GM18873 (cell line): Measurements from ENCODE around the gene TACC3.

Experiments used
- ATAC-seq: cut with Tn5 transposase; IDR thresholded peaks from one replicate; pipeline ENCODE4 v1.9.1; 2021; ENCODE audit warnings: mild to moderate bottlenecking, moderate library complexity, moderate number of reproducible peaks; ENCODE audit not compliant: unreplicated experiment, low FRiP score

TACC3 gene

DNA sequence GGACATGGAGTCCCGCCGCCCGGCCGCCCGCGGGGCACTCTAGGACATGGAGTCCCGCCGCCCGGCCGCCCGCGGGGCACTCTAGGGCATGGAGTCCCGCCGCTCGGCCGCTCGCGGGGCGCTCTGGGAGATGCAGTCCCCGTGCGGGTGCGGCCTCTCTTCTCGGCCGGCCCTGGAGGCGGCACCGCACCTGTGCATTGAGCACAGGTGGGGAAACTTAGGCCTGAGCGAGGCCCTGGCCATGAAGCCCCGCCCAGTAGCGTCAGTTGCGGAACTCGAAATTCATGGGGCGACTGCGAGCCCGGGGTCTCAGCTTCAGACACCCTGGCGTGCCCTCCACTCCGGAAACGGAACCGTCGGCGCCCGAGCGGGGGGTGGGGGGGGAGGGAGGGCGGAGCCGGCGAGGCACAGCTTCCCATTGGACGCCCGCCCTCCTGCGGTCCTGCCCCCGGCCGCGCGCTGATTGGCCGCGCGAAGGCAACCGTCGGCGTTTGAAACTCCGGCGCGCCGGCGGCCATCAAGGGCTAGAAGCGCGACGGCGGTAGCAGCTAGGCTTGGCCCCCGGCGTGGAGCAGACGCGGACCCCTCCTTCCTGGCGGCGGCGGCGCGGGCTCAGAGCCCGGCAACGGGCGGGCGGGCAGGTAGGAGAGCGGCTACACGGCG lies at the start of gene TACC3, which contains the start of gene TMEM129:
Gene TACC3, plus strand, starts transcription at position 519 of the 663 bp plus-strand sequence. CDS start 1,901 bp downstream, outside the sequence.
Gene TMEM129, minus strand, starts transcription at position 321 of the 663 bp plus-strand sequence. CDS start 486 bp downstream, outside the sequence.
- ATAC-seq, result peak; percentile 78

- no peak for ATAC-seq
Measured at GRCh38 chr4:1673671-1674070, 47.6 kb upstream of the TACC3 start.

GRCh38 chr4:1674682-1675081 lies 46.6 kb upstream of the TACC3 start:
- no peak for ATAC-seq

- ATAC-seq, result no peak
Measured at GRCh38 chr4:1675136-1675801, 46.1 kb upstream of the TACC3 start.

DNA sequence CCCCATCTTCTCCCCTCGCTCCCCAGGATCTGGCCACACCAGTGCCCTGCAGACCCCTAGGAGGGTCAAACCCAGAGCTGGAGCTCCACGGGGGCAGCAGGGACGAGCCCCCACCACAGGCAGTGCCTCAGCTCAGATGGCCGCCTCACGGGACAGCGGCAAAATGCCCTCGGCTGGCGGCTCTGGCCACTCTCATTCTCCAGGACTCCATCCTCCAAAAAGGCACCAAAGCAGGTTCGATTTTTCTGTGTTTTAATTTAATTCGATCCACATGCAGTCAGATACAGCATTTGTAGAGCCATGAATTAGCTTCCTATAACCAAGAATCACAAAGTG lies 45.6 kb upstream of the TACC3 start:
- ATAC-seq, result no peak

- no peak for ATAC-seq
Measured at GRCh38 chr4:1676605-1677525, 44.5 kb upstream of the TACC3 start.

DNA sequence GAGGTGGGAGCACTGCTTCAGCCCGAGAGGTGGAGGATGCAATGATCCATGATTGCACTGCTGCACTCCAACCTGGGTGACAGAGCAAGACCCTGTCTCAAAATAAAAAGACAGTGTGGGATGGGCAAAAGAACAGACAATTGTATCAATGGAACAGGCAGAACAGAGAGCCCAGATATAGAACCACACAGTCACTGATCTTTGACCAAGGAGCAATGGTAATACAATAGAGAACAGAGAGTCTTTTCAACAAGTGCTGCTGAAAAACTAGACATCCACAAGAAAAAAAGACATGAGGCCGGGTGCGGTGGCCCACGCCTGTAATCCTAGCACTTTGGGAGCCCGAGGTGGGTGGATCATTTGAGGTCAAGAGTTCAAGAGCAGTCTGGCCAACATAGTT lies 43.1 kb upstream of the TACC3 start:
- ATAC-seq, result no peak

- no peak for ATAC-seq
Measured at GRCh38 chr4:1682860-1683259, 38.5 kb upstream of the TACC3 start.

GRCh38 chr4:1683261-1683735 lies 38.0 kb upstream of the TACC3 start:
- no peak for ATAC-seq

- ATAC-seq, result peak; percentile 58
Measured at GRCh38 chr4:1683736-1684505, 37.4 kb upstream of the TACC3 start, which contains the start of gene FAM53A. Gene FAM53A, minus strand, starts transcription at chr4:1684313. Its CDS starts 15,572 bp downstream, at chr4:1668741.

DNA sequence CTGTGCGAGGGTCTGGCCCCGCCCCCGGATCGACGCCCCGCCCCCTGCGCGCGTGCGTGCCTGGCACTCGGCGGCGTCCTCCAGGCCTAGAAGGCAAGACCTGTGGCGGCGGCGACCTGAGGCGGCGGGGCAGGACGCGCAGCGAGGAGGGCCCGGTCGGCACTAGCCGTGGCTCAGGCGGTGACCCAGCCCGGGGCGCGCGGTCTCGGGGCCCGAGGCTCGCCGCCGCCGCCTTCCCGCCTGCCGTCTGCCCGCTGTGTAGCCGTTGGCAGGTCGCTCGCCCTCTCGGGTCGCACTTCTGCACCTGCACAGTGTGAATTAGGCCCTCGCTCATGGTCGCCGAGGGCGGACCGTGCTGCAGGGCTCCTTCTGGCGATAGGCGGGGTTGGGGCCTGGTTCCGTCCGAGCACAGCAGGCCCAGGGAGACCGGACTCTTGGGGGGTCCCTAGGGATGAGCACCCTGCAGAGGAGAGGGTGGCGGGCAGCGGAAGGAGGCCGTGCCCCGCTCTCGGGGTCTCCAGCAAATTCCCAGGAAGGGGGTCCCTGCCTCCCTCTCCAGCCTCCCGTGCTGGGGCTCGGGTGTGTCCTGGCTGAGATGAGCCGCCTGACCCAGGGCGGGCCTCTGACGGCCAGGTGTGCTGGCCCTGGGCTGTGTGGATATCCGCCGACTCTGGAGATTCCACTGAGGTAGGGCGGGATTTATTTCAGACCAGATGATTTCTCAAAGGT lies 36.7 kb upstream of the TACC3 start:
- ATAC-seq, result peak; percentile 16

GRCh38 chr4:1685235-1686150 lies 35.8 kb upstream of the TACC3 start:
- ATAC-seq, result no peak

GRCh38 chr4:1686440-1687036 lies 34.8 kb upstream of the TACC3 start:
- no peak for ATAC-seq

DNA sequence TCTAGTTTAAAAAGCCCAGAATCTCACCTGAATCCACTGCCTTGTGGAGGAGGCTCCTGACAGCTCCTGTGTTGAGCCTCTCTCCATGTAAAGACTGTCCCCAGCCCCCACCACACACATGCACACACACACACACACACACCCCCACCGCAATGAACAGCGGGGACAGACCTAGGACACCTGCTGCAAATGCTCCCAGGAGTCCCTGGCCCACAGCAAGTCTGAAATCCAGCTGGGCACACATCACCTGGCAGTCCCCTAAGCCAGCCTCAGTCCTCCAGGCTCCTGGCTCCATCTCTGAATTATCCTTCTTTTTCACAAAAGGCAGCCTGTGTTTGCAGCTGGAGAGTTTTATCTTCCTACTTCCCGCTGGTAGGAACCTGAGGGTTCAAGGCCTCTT lies 30.6 kb upstream of the TACC3 start:
- ATAC-seq, result no peak

- no peak for ATAC-seq
Measured at GRCh38 chr4:1691737-1692373, 29.5 kb upstream of the TACC3 start.

- no peak for ATAC-seq
Measured at GRCh38 chr4:1693131-1693896, 28.0 kb upstream of the TACC3 start.

- no peak for ATAC-seq
Measured at GRCh38 chr4:1695913-1696312, 25.4 kb upstream of the TACC3 start.
